K562 (cell line): ENCODE data around the gene IKZF3. TPM values are rescaled to one million over a fixed set of nuclear protein-coding genes. Genes with fewer than 3 reads are reported as not detected.

Source experiments
- CC2D1A ChIP-seq: fragments of 450-650 bp; IDR thresholded peaks from 2 replicates; pipeline ENCODE4 v1.6.1; 2017; ENCODE audit warnings: mild to moderate bottlenecking
- CXXC5 ChIP-seq: fragments of 250-450 bp; sonication (Bioruptor Pico); IDR thresholded peaks from 2 replicates; pipeline ENCODE4 v1.8.0; 2022; ENCODE audit warnings: inconsistent platforms, mild to moderate bottlenecking, moderate library complexity
- EP400 ChIP-seq: fragments of 450-650 bp; IDR thresholded peaks from 2 replicates; pipeline ENCODE4 v1.6.1; 2017; ENCODE audit warnings: antibody characterized with exemption, mild to moderate bottlenecking, moderate library complexity
- HDAC2 ChIP-seq: fragments of 450-650 bp; IDR thresholded peaks from 2 replicates; pipeline ENCODE4 v1.6.1; 2016; ENCODE audit warnings: mild to moderate bottlenecking
- ILK ChIP-seq: fragments of 450-650 bp; IDR thresholded peaks from 2 replicates; pipeline ENCODE4 v1.6.1; 2016; ENCODE audit warnings: missing genetic modification characterization, low read depth, mild to moderate bottlenecking, missing compliant biosample characterization, moderate library complexity, borderline replicate concordance
- MAFF ChIP-seq: IDR thresholded peaks from 2 replicates; pipeline ENCODE4 v1.6.1; 2012; ENCODE audit warnings: low read length, improper control_type of control experiment
- PCBP2 ChIP-seq: fragments of 200-400 bp; formaldehyde crosslinking; IDR thresholded peaks from 2 replicates; pipeline ENCODE4 v1.6.1; 2018; ENCODE audit warnings: low read length, low read depth, mild to moderate bottlenecking, moderate library complexity; ENCODE audit not compliant: poor library complexity, severe bottlenecking
- ZBTB8A ChIP-seq: fragments of 450-650 bp; IDR thresholded peaks from 2 replicates; pipeline ENCODE4 v1.6.1; 2018; ENCODE audit warnings: mild to moderate bottlenecking, moderate library complexity; ENCODE audit not compliant: partially characterized antibody
- ZNF282 ChIP-seq: sonication (generic); formaldehyde crosslinking; IDR thresholded peaks from 2 replicates; pipeline ENCODE4 v1.8.1; 2023; ENCODE audit warnings: missing genetic modification reagents
- polyA plus RNA-seq, 8 experiments: library from polyadenylated mRNA; depleted of rRNA in 4 of 8; stranded (reverse) in 5 of 8; unstranded in 3 of 8; fragments of >200 nt; fragmentation: Nextera tagmentation in 2 of 8; fragmentation: Illumina TruSeq in 1 of 8; extraction: Ambion mirVana in 2 of 8; extraction: Trizol in 1 of 8; gene quantifications; 2 replicates each; pipeline versions ENCODE4 v1.2.1 to v1.2.3, GENCODE V29; 2011 to 2014; ENCODE audit warnings: inconsistent platforms in 1 of 8, missing spikeins in 1 of 8
- total RNA-seq, 7 experiments: library from RNA; depleted of rRNA in 6 of 7; stranded (reverse); fragments of >200 nt in 6 of 7; fragmentation: Illumina TruSeq in 2 of 7; extraction: Trizol in 2 of 7; gene quantifications; 2 replicates each; pipeline versions ENCODE4 v1.2.1 to v1.2.3, GENCODE V29; 2011 to 2021; ENCODE audit warnings: low replicate concordance in 1 of 7
- TF ChIP-seq, protein P1 (sequence below), 3 experiments: fragments of 200-800 bp in 1 of 3; fragments of 250-450 bp in 1 of 3; fragments of 450-650 bp in 1 of 3; sonication (Bioruptor Pico) in 1 of 3; sonication (Bioruptor generic) in 1 of 3; formaldehyde crosslinking in 1 of 3; IDR thresholded peaks; 2 replicates each; pipeline versions ENCODE4 v1.6.1 to v1.8.0; 2016 to 2022; ENCODE audit warnings: mild to moderate bottlenecking in 2 of 3, missing genetic modification characterization in 2 of 3, missing compliant biosample characterization in 1 of 3, moderate library complexity in 1 of 3
- TF ChIP-seq, protein P2 (sequence below): sonication (generic); formaldehyde crosslinking; IDR thresholded peaks from 2 replicates; pipeline ENCODE4 v1.8.0; 2022; ENCODE audit warnings: mild to moderate bottlenecking, missing genetic modification reagents
- TF ChIP-seq, protein P3 (sequence below): fragments of 450-650 bp; formaldehyde crosslinking; IDR thresholded peaks from 2 replicates; pipeline ENCODE4 v1.4.0; 2022; ENCODE audit warnings: missing genetic modification characterization
- TF ChIP-seq, protein P4 (sequence below): sonication (generic); formaldehyde crosslinking; IDR thresholded peaks from 2 replicates; pipeline ENCODE4 v1.8.0; 2023; ENCODE audit warnings: mild to moderate bottlenecking, missing genetic modification reagents

IKZF3 gene
- total and polyA plus RNA-seq, 9 of the 15 experiments (the other 6 are each of a cell fraction or from before 2014, with no cell fraction given): 0.06 to 1.6 (median 0.62) TPM

DNA sequence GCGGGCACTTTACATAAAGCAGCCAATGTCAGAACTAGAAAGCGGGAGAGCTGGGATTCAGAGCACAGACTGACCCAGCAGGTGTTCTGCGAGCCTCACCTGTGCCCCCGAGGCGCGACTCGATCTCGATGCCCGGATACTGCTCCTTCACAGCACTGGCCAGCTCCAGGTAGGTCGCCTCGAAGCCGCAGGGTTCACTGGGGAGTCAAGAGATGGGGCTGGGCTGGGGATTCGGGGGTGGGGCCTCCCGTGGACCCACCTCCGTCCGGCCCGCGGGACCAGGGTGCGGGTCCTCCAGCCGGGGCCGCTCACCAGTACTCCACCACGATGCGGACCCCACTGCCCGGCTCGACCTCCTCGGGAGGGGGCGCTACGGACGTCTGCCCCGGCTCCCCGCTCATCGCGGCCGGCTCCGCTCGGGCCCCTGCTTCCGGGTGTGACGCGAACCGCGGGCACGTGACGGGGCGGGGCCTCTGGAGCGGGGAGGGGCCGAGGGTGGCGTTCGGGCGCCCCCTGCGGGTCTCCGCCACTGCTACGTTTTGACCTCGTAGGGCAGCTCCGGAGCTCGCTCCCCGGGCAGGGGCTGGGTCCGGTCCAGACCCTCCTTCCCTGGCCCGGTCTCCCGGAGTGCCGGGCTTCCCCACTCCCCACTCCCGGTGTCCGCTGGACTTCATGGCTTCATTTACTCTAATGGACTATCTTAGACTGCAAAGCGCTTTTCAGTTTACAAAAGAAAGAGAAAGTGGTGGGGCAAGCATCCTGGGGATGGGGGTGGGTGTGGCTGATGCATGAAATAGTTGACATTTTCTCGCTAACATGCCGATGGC lies 133.8 kb downstream of the IKZF3 start, which contains the start of gene MIEN1 (continued):
- TF ChIP-seq, protein P1, sequence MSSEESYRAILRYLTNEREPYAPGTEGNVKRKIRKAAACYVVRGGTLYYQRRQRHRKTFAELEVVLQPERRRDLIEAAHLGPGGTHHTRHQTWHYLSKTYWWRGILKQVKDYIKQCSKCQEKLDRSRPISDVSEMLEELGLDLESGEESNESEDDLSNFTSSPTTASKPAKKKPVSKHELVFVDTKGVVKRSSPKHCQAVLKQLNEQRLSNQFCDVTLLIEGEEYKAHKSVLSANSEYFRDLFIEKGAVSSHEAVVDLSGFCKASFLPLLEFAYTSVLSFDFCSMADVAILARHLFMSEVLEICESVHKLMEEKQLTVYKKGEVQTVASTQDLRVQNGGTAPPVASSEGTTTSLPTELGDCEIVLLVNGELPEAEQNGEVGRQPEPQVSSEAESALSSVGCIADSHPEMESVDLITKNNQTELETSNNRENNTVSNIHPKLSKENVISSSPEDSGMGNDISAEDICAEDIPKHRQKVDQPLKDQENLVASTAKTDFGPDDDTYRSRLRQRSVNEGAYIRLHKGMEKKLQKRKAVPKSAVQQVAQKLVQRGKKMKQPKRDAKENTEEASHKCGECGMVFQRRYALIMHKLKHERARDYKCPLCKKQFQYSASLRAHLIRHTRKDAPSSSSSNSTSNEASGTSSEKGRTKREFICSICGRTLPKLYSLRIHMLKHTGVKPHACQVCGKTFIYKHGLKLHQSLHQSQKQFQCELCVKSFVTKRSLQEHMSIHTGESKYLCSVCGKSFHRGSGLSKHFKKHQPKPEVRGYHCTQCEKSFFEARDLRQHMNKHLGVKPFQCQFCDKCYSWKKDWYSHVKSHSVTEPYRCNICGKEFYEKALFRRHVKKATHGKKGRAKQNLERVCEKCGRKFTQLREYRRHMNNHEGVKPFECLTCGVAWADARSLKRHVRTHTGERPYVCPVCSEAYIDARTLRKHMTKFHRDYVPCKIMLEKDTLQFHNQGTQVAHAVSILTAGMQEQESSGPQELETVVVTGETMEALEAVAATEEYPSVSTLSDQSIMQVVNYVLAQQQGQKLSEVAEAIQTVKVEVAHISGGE (CRISPR knock-in tag; IDR thresholded peaks at IDR 0.05): no peak
- TF ChIP-seq EP400 (peak; percentile 75; the same call in 1 of the 2 replicates), CC2D1A (no peak), ZNF282 (no peak), ZBTB8A (no peak), PCBP2 (no peak), HDAC2 (no peak), MAFF (no peak), ILK (tag) (no peak), CXXC5 (CRISPR knock-in tag) (peak; percentile 84)
- TF ChIP-seq, protein P2, sequence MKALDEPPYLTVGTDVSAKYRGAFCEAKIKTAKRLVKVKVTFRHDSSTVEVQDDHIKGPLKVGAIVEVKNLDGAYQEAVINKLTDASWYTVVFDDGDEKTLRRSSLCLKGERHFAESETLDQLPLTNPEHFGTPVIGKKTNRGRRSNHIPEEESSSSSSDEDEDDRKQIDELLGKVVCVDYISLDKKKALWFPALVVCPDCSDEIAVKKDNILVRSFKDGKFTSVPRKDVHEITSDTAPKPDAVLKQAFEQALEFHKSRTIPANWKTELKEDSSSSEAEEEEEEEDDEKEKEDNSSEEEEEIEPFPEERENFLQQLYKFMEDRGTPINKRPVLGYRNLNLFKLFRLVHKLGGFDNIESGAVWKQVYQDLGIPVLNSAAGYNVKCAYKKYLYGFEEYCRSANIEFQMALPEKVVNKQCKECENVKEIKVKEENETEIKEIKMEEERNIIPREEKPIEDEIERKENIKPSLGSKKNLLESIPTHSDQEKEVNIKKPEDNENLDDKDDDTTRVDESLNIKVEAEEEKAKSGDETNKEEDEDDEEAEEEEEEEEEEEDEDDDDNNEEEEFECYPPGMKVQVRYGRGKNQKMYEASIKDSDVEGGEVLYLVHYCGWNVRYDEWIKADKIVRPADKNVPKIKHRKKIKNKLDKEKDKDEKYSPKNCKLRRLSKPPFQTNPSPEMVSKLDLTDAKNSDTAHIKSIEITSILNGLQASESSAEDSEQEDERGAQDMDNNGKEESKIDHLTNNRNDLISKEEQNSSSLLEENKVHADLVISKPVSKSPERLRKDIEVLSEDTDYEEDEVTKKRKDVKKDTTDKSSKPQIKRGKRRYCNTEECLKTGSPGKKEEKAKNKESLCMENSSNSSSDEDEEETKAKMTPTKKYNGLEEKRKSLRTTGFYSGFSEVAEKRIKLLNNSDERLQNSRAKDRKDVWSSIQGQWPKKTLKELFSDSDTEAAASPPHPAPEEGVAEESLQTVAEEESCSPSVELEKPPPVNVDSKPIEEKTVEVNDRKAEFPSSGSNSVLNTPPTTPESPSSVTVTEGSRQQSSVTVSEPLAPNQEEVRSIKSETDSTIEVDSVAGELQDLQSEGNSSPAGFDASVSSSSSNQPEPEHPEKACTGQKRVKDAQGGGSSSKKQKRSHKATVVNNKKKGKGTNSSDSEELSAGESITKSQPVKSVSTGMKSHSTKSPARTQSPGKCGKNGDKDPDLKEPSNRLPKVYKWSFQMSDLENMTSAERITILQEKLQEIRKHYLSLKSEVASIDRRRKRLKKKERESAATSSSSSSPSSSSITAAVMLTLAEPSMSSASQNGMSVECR (CRISPR knock-in tag): peak; percentile 73; the same call in 1 of the 2 replicates
- TF ChIP-seq, protein P3, sequence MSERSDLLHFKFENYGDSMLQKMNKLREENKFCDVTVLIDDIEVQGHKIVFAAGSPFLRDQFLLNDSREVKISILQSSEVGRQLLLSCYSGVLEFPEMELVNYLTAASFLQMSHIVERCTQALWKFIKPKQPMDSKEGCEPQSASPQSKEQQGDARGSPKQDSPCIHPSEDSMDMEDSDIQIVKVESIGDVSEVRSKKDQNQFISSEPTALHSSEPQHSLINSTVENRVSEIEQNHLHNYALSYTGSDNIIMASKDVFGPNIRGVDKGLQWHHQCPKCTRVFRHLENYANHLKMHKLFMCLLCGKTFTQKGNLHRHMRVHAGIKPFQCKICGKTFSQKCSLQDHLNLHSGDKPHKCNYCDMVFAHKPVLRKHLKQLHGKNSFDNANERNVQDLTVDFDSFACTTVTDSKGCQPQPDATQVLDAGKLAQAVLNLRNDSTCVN (CRISPR knock-in tag): no peak
- TF ChIP-seq, protein P4, sequence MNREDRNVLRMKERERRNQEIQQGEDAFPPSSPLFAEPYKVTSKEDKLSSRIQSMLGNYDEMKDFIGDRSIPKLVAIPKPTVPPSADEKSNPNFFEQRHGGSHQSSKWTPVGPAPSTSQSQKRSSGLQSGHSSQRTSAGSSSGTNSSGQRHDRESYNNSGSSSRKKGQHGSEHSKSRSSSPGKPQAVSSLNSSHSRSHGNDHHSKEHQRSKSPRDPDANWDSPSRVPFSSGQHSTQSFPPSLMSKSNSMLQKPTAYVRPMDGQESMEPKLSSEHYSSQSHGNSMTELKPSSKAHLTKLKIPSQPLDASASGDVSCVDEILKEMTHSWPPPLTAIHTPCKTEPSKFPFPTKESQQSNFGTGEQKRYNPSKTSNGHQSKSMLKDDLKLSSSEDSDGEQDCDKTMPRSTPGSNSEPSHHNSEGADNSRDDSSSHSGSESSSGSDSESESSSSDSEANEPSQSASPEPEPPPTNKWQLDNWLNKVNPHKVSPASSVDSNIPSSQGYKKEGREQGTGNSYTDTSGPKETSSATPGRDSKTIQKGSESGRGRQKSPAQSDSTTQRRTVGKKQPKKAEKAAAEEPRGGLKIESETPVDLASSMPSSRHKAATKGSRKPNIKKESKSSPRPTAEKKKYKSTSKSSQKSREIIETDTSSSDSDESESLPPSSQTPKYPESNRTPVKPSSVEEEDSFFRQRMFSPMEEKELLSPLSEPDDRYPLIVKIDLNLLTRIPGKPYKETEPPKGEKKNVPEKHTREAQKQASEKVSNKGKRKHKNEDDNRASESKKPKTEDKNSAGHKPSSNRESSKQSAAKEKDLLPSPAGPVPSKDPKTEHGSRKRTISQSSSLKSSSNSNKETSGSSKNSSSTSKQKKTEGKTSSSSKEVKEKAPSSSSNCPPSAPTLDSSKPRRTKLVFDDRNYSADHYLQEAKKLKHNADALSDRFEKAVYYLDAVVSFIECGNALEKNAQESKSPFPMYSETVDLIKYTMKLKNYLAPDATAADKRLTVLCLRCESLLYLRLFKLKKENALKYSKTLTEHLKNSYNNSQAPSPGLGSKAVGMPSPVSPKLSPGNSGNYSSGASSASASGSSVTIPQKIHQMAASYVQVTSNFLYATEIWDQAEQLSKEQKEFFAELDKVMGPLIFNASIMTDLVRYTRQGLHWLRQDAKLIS (CRISPR knock-in tag): no peak
